Measurements from ENCODE around the gene TMEM19. TPM values are rescaled to one million over a fixed set of nuclear protein-coding genes. Genes with fewer than 3 reads are reported as not detected.

The TMEM19 gene
- total and polyA plus RNA-seq, 2 of the 8 experiments (the other 6 are each of a cell fraction or from before 2014, with no cell fraction given): 12.6 to 19.1 TPM

DNA sequence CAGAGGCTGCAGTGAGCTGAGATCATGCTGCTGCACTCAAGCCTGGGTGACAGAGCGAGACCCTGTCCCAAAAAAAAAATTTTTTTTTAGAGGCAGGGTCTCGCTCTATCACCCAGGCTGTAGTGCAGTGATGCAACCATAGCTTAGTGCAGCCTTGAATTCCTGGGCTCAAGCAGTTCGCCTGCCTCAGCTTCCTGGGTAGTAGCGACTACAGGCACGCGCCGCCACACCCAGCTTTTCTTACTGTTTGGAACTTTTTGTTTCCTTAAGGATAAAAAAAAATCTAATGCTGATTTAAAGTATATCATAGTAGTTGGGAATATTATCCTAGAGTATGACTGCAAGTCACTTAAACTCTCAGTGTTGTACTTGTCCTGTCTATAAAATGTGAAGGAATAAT, 7.2 kb downstream of the TMEM19 start:
- FAIRE-seq (no peak), DNase-seq (ENCODE audit: low read depth in 1 of 2, low spot score in 2 of 2) (no peak)
- WGBS, 2 experiments (ENCODE audit: extremely low coverage in 1 of 2, insufficient coverage in 1 of 2, insufficient read length in 1 of 2, insufficient replicate concordance in 2 of 2, low coverage in 1 of 2, low lambda C conversion rate in 2 of 2, missing lambda C conversion rate in 1 of 2): 89% methylated on average over 7 of the region's 7 CpGs; no CpG with 5 or more reads in 1 of the 2 experiments
- Histone ChIP-seq H2AK5ac (ENCODE audit: low read depth, low read length) (no peak overlapping the region), H2BK5ac (ENCODE audit: low read depth, low read length) (no peak overlapping the region), H3K9me3 (ENCODE audit: insufficient read depth in 2 of 2, low read depth in 1 of 2, low read length in 1 of 2) (no peaks in the 10 kb centered on the region), H3K27ac (ENCODE audit: low read depth, low read length) (no peak overlapping the region), H4K8ac (ENCODE audit: extremely low read depth, insufficient read depth, low read length) (no peak overlapping the region), H3K27me3 (replicated peaks in 1 of 4; ENCODE audit: control insufficient read depth in 3 of 4, extremely low read depth in 1 of 4, insufficient read depth in 3 of 4, low read length in 3 of 4) (no peaks in the 10 kb centered on the region), H2BK120ac (replicated peaks; ENCODE audit: low read depth, low read length) (no peak overlapping the region), H3K4me1 (replicated peaks in 1 of 4; ENCODE audit: control insufficient read depth in 3 of 4, insufficient read depth in 4 of 4, low read length in 3 of 4) (no peaks in the 10 kb centered on the region), H4K91ac (replicated peaks; ENCODE audit: insufficient read length, low read length) (no peak overlapping the region), H2BK12ac (ENCODE audit: low read depth, low read length) (no peak overlapping the region), H3K79me1 (ENCODE audit: low read depth, low read length) (no peaks in the 10 kb centered on the region), H3K4me3 (ENCODE audit: extremely low read depth in 1 of 4, insufficient read depth in 2 of 4, low read depth in 3 of 4, low read length in 4 of 4) (no peak overlapping the region), H3K18ac (ENCODE audit: extremely low read depth, low read length) (no peak overlapping the region), H3K4me2 (ENCODE audit: insufficient read depth in 1 of 2, low read depth in 2 of 2, low read length in 2 of 2) (no peak overlapping the region), H2AFZ (ENCODE audit: low read length) (no peak overlapping the region), H3K4ac (replicated peaks; ENCODE audit: insufficient read length, low read depth, low read length) (no peak overlapping the region), H3K79me2 (ENCODE audit: control insufficient read depth in 1 of 2, insufficient read depth in 2 of 2, low read length in 2 of 2) (no peaks in the 10 kb centered on the region), H3K56ac (replicated peaks; ENCODE audit: insufficient read length, low read depth, low read length) (no peak overlapping the region), H2BK20ac (ENCODE audit: low read length) (no peak overlapping the region), H3K23me2 (ENCODE audit: low read depth, low read length) (no peaks in the 10 kb centered on the region), H3K9ac (replicated peaks in 1 of 4; ENCODE audit: extremely low read depth in 1 of 4, low read depth in 3 of 4, low read length in 3 of 4) (no peak overlapping the region), H3K14ac (ENCODE audit: insufficient read length) (no peak overlapping the region), H2BK15ac (ENCODE audit: low read length) (no peak overlapping the region), H4K20me1 (replicated peaks in 1 of 2; ENCODE audit: control insufficient read depth in 1 of 2, insufficient read depth in 2 of 2, low read length in 2 of 2) (peaks cover 0 to 2% of the 10 kb centered on the region in 2 experiments), H3K23ac (ENCODE audit: insufficient read length) (no peak overlapping the region), H3K36me3 (ENCODE audit: control insufficient read depth in 2 of 4, insufficient read depth in 4 of 4, low read length in 3 of 4) (peaks cover 0 to 9% (median 1%) of the 10 kb centered on the region in 4 experiments; a peak in 2 of 8 replicates), H4K5ac (ENCODE audit: insufficient read length, low read depth, low read length) (no peak overlapping the region)
- ChIA-PET CTCF (ENCODE audit: partially characterized antibody) (interaction anchor here (0.8 to 1.3 kb wide), 2 partner anchors 15 to 54 kb away, joined by 3 read pairs; no protein-coding TSS in a partner anchor), POLR2A (ENCODE audit: partially characterized antibody) (no interaction called here)
- TF ChIP-seq JUND (IDR thresholded peaks at IDR 0.05; ENCODE audit: low read length) (no peak), SP1 (IDR thresholded peaks at IDR 0.05; ENCODE audit: low read depth, low read length) (no peak), ASH2L (IDR thresholded peaks at IDR 0.05; ENCODE audit: low read length) (no peak), NRF1 (IDR thresholded peaks at IDR 0.05; ENCODE audit: low read depth, low read length) (no peak), ZNF274 (IDR thresholded peaks at IDR 0.05; ENCODE audit: borderline replicate concordance, extremely low read depth, low read length) (no peak), TAF1 (IDR thresholded peaks at IDR 0.05; ENCODE audit: low read depth, low read length) (no peak), KDM5A (IDR thresholded peaks at IDR 0.05; ENCODE audit: low read length) (no peak), KDM1A (IDR thresholded peaks at IDR 0.05; ENCODE audit: borderline replicate concordance, low read length) (no peak), JUN (IDR thresholded peaks at IDR 0.05; ENCODE audit: low read depth, low read length) (no peak), POLR2A (IDR thresholded peaks at IDR 0.05; ENCODE audit: control extremely low read depth in 1 of 2, low read depth in 2 of 2, low read length in 2 of 2) (no peak), CBX5 (IDR thresholded peaks at IDR 0.05; ENCODE audit: low read depth, low read length) (no peak), CTCF (IDR thresholded peaks at IDR 0.05; ENCODE audit: control extremely low read depth in 1 of 3, insufficient read depth in 1 of 3, low read depth in 1 of 3, low read length in 3 of 3) (no peak)

Measured in H1 (cell line).